ENCODE results near the gene KLHL35. TPM values are rescaled to one million over a fixed set of nuclear protein-coding genes. Genes with fewer than 3 reads are reported as not detected.

KLHL35 gene
- total and polyA plus RNA-seq, 2 experiments from 2014 or later, result 0.10 to 0.28 TPM

GRCh38 chr11:75474240-75474639 is 41.2 kb upstream of the KLHL35 start (continued):
- TF ChIP-seq CTCF (conservative IDR thresholded peaks at IDR 0.05; ENCODE audit: low read depth in 2 of 2) (no peak), EZH2phosphoT487 (IDR thresholded peaks at IDR 0.05; ENCODE audit: unreplicated experiment) (no peak), ZNF462 (CRISPR knock-in tag; IDR thresholded peaks at IDR 0.05) (no peak), STAT1 (IDR thresholded peaks at IDR 0.05; ENCODE audit: unreplicated experiment) (no peak)

- H3K4me1 ChIP-seq (ENCODE audit: insufficient read depth), result peaks cover 5% of the 10 kb centered on the region; the same call in 1 of the 2 replicates
- no peak for TF ChIP-seq JUNB (IDR thresholded peaks at IDR 0.05; ENCODE audit: unreplicated experiment)
- no peak for TF ChIP-seq NANOG (IDR thresholded peaks at IDR 0.05; ENCODE audit: borderline replicate concordance)
- TF ChIP-seq ZNF331 (CRISPR knock-in tag; IDR thresholded peaks at IDR 0.05; ENCODE audit: low read depth), result no peak
- no peak for TF ChIP-seq ZNF114 (CRISPR knock-in tag; IDR thresholded peaks at IDR 0.05)
- no peak for TF ChIP-seq EZH2phosphoT487 (IDR thresholded peaks at IDR 0.05; ENCODE audit: unreplicated experiment)
- TF ChIP-seq ETS1 (IDR thresholded peaks at IDR 0.05), result no peak
- no peak for TF ChIP-seq POLR2AphosphoS5 (IDR thresholded peaks at IDR 0.05; ENCODE audit: low read depth)
- no peak for TF ChIP-seq CREB1 (CRISPR knock-in tag; IDR thresholded peaks at IDR 0.05; ENCODE audit: low read depth)
Observed at GRCh38 chr11:75473684-75474083, 40.7 kb upstream of the KLHL35 start.

More at GRCh38 chr11:75473684-75474083, 40.7 kb upstream of the KLHL35 start:
- H3F3A ChIP-seq (replicated peaks; ENCODE audit: low read depth), result no peaks in the 10 kb centered on the region
- peaks cover 29% of the 10 kb centered on the region for H3K4me1 Mint-ChIP-seq
- no peaks in the 10 kb centered on the region for H3K27me3 ChIP-seq (ENCODE audit: insufficient read depth)
- no peaks in the 10 kb centered on the region for H3K79me2 ChIP-seq (replicated peaks; ENCODE audit: insufficient read depth)
- H3K27me3 Mint-ChIP-seq (ENCODE audit: insufficient read depth, low read depth, poor library complexity), result peaks cover 11% of the 10 kb centered on the region
- no peaks in the 10 kb centered on the region for H4K20me1 ChIP-seq (replicated peaks; ENCODE audit: insufficient read depth)
- H3K27ac Mint-ChIP-seq, result no peak overlapping the region
- no peak overlapping the region for H3K4me3 Mint-ChIP-seq
- no peak overlapping the region for H2AFZ ChIP-seq
- H3K9me3 Mint-ChIP-seq, result no peaks in the 10 kb centered on the region
- DNase-seq (ENCODE audit: low spot score), result no peak
- H3K9me2 ChIP-seq (ENCODE audit: insufficient read depth), result no peaks in the 10 kb centered on the region
- H3K36me3 Mint-ChIP-seq (ENCODE audit: low read depth), result no peaks in the 10 kb centered on the region; the same call in 2 of the 3 replicates
- no peak overlapping the region for H3K27ac ChIP-seq (ENCODE audit: low read depth)
- H3K36me3 ChIP-seq (ENCODE audit: insufficient read depth), result no peaks in the 10 kb centered on the region
- H3K4me2 ChIP-seq, result no peak overlapping the region
- ATAC-seq, result no peak
- H3K4me3 ChIP-seq, result no peak overlapping the region

Measured in GM23338 (cell line).